LNCaP clone FGC (cell line): ENCODE results near the gene MACROD2.
"Not testable (repeated sequence)": the region's sequence is repeated elsewhere in the genome, so short reads cannot be mapped to it uniquely, and the experiment has no call there.

ENCODE experiments used
- DNase-seq: peaks from one replicate; pipeline ENCODE4 v3.0.0-alpha.2; 2011; ENCODE audit warnings: low read depth
- H3K4me3 ChIP-seq: 2 replicates; pipeline ENCODE4 v1.5.1; 2011; ENCODE audit warnings: mild to moderate bottlenecking, low read depth, low read length, control low read depth
- TF ChIP-seq, protein P1 (sequence below): IDR thresholded peaks from 2 replicates; pipeline ENCODE4 v1.5.1; 2012; ENCODE audit warnings: mild to moderate bottlenecking; ENCODE audit not compliant: control insufficient read depth, insufficient read depth; ENCODE audit errors: extremely low read depth

The MACROD2 gene

DNA sequence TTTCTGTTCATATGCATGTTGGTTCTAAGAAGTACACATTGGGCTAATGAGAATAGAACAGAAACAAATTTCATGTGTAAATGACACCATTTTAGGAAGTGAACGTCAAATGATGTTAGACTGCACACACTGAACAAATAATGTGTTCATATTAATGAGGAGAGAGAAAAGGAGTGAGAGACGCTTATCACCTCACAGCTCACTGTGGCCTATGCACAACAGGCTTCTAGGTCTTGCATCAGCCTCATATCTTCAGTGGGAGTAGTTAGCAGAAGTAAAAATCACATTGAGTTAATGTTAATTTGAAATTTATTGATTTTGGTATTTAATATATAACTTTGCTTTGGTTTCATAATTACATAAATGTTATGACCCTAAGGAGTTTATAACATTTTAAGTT is 454.9 kb downstream of the MACROD2 start:
- DNase-seq, result no peak
- TF ChIP-seq, protein P1, sequence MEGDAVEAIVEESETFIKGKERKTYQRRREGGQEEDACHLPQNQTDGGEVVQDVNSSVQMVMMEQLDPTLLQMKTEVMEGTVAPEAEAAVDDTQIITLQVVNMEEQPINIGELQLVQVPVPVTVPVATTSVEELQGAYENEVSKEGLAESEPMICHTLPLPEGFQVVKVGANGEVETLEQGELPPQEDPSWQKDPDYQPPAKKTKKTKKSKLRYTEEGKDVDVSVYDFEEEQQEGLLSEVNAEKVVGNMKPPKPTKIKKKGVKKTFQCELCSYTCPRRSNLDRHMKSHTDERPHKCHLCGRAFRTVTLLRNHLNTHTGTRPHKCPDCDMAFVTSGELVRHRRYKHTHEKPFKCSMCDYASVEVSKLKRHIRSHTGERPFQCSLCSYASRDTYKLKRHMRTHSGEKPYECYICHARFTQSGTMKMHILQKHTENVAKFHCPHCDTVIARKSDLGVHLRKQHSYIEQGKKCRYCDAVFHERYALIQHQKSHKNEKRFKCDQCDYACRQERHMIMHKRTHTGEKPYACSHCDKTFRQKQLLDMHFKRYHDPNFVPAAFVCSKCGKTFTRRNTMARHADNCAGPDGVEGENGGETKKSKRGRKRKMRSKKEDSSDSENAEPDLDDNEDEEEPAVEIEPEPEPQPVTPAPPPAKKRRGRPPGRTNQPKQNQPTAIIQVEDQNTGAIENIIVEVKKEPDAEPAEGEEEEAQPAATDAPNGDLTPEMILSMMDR, result no peak
- H3K4me3 ChIP-seq, result no peak overlapping the region

DNA sequence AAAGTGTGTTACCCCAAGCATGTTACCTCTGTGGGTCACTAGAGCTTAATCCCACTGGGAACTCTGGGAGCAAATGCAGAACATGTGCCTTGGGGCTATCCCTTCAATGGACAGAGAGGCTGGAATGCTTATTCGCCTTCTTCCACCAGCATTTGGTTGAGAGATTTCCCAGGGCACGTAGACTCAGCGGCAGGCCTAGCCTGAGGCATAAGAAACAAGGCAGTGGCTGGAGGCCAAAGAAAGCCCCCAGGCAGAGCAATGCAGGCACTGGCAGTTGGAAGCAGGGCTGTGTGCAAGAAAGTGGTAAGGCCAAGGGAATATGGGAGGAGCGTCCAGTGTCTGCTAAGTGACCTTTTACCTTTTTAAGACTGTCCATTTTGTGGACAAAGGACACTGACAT is 456.1 kb downstream of the MACROD2 start:
- no peak overlapping the region for H3K4me3 ChIP-seq
- DNase-seq, result no peak
- TF ChIP-seq, protein P1, result no peak

DNA sequence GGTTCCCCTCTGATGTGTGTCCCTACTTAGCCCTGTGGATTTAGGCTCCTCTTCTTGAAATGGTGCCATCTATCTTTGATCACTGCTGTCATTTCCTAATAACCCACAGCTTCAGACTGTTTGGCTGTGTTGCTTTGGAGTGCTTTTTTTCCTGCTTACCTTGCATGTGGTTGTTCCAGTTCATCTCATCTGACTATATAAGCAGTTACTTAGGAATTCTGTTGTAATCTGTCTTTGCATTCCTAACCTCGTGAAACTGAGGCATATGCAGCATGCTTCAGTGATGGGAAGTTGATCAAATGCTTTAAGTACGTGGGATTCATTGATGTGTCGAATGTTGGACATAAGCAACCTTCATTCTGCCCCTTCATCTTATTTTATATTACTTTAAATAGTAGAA is 457.9 kb downstream of the MACROD2 start:
- TF ChIP-seq, protein P1, result no peak
- no peak overlapping the region for H3K4me3 ChIP-seq
- DNase-seq, result no peak

DNA sequence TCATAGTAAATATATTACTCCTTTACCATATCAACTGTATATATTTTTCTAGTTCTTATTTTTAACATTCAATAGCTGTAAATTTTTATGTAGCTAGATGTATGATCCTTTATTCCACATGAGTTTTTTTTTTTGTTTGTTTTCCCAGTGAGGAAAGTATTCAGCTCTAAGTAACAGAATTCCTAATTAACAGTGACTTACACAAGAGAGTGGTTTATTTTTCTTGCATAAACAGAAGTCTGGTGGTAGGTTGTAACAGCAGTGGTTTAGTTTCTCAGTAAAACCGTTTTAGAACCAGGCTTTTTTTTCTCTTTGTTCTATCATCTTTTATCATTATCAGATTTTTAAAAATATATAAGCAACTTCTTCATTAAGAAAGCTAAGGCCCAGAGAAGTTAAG is 459.0 kb downstream of the MACROD2 start:
- DNase-seq, result no peak
- TF ChIP-seq, protein P1, result no peak

DNA sequence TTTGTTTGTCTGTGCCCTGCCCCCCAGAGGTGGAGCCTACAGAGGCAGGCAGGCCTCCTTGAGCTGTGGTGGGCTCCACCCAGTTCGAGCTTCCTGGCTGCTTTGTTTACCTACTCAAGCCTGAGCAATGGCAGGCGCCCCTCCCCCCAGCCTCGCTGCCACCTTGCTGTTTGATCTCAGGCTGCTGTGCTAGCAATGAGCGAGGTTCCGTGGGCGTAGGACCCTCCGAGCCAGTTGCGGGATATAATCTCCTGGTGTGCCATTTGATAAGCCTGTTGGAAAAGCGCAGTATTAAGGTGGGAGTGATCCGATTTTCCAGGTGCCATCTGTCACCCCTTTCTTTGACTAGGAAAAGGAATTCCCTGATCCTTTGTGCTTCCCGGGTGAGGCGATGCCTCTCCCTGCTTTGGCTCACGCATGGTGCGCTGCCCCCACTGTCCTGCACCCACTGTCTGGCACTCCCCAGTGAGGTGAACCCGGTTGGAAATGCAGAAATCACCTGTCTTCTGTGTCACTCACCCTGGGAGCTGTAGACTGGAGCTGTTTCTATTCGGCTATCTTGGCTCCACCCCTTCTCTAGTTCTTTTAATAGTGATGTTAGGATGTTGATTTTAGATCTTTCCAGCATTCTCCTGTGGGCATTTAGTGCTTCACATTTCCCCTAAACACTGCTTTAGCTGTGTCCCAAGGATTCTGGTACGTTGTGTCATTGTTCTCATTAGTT is 471.9 kb downstream of the MACROD2 start:
- DNase-seq, result not testable (repeated sequence)
- H3K4me3 ChIP-seq, result peak overlapping the region; percentile 48

More for the DNA sequence above, 459.0 kb downstream of the MACROD2 start:
- H3K4me3 ChIP-seq, result no peak overlapping the region

DNA sequence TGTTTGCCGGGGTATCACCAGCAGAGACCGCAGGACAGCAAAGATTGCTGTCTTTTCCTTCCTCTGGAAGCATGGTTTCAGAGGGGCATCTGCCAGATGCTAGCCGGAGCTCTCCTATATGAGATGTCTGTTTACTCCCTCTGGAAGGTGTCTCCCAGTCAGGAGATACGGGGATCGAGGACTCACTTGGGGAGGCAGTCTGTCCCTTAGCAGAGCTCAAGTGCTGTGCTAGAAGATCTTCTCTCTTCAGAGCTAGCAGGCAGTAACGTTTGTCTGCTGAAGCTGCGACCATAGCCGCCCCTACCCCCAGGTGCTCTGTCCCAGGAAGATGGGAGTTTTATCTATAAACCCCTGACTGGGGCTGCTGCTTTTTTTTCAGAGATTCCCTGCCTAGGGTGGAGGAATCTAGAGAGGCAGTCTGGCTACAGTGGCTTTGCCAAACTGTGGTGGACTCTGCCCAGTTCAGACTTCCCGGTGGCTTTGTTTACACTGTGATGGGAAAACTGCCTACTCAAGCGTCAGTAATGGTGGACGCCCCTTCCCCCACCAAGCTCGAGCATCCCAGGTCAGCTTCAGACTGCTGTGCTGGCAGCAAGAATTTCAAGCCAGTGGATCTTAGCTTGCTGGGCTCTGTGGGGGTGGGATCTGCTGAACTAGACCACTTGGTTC is 475.0 kb downstream of the MACROD2 start:
- TF ChIP-seq, protein P1, result no peak
- no peak for DNase-seq
- no peak overlapping the region for H3K4me3 ChIP-seq

DNA sequence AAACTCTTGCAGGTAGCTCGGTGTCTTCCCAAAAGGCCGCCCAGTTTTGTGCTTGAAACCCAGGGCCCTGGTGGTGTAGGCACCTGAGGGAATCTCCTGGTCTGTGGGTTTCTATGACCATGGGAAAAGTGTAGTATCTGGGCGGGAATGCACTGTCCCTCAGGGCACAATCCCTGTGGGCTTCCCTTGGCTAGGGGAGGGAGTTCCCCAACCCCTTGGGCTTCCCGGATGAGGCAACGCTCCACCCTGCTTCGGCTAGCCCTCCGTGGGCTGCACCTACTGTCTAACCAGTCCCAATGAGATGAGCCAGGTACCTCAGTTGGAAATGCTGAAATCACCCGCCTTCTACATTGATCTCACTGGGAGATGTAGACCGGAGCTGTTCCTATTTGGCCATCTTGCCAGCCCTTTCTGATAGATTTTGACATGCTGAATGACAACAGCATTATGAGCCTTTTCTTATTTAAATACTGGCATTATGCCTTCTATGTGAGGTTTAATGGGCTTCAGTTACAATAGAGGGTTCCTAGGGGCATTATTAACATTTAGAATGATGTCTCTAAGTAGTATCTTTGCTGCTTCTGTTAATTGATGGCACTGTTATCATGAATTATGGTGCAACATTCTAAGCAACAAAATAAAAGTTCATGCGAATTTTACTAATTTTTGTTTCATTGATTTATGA is 475.8 kb downstream of the MACROD2 start:
- no peak for DNase-seq
- TF ChIP-seq, protein P1, result no peak
- no peak overlapping the region for H3K4me3 ChIP-seq
